CD4-positive, CD25-positive, alpha-beta regulatory T cell (primary cell): ENCODE data around the gene GARIN1A. TPM values are rescaled to one million over a fixed set of nuclear protein-coding genes. Genes with fewer than 3 reads are reported as not detected.

Source experiments
- ATAC-seq, 2 donors: fragments of 150-1000 bp; cut with Tn5 transposase; one replicate each; pipeline ENCODE4 v1.10.0; 2021; ENCODE audit warnings: low read depth in 2 of 2, moderate number of reproducible peaks in 2 of 2, moderate library complexity in 1 of 2
- DNase-seq, 3 donors: peaks; one replicate each; pipeline versions ENCODE4 v3.0.0 to v3.0.0-alpha.2; 2012 to 2022; ENCODE audit warnings: mixed read lengths in 1 of 3
- H3K27ac ChIP-seq: one replicate; pipeline ENCODE4 v1.7.0; 2013; ENCODE audit warnings: mild to moderate bottlenecking, low read length; ENCODE audit not compliant: insufficient read depth, poor library complexity, severe bottlenecking
- H3K27me3 ChIP-seq: one replicate; pipeline ENCODE4 v1.7.0; 2013; ENCODE audit warnings: low read length; ENCODE audit not compliant: control insufficient read depth, insufficient read depth
- H3K36me3 ChIP-seq: one replicate; pipeline ENCODE4 v1.7.0; 2013; ENCODE audit warnings: mild to moderate bottlenecking, low read length, moderate library complexity; ENCODE audit not compliant: control insufficient read depth, insufficient read depth
- H3K4me1 ChIP-seq: 2 replicates; pipeline ENCODE4 v1.7.0; 2013; ENCODE audit warnings: mild to moderate bottlenecking, low read length; ENCODE audit not compliant: insufficient read depth, control insufficient read depth, poor library complexity, severe bottlenecking
- H3K4me3 ChIP-seq: one replicate; pipeline ENCODE4 v1.7.0; 2013; ENCODE audit warnings: low read depth, mild to moderate bottlenecking, low read length, moderate library complexity
- H3K9me3 ChIP-seq, 2 experiments: 1 replicate in 1 of 2; 2 replicates in 1 of 2; pipeline ENCODE4 v1.7.0; 2013; ENCODE audit warnings: low read length in 2 of 2, mild to moderate bottlenecking in 1 of 2, moderate library complexity in 1 of 2; ENCODE audit not compliant: control insufficient read depth in 2 of 2
- H3K27ac Mint-ChIP-seq, 3 donors: one replicate each; pipeline ENCODE4 v1.8.0; 2020 to 2022; ENCODE audit warnings: mild to moderate bottlenecking in 3 of 3, mixed read lengths in 3 of 3, moderate library complexity in 2 of 3
- H3K27me3 Mint-ChIP-seq: one replicate; pipeline ENCODE4 v1.8.0; 2022; ENCODE audit warnings: mild to moderate bottlenecking, mixed read lengths
- H3K36me3 Mint-ChIP-seq: one replicate; pipeline ENCODE4 v1.8.0; 2020; ENCODE audit warnings: mixed read lengths
- H3K4me1 Mint-ChIP-seq, 4 donors: one replicate each; pipeline ENCODE4 v1.8.0; 2020 to 2022; ENCODE audit warnings: mixed read lengths in 4 of 4, mild to moderate bottlenecking in 1 of 4
- H3K4me3 Mint-ChIP-seq, 4 donors: one replicate each; pipeline ENCODE4 v1.8.0; 2020 to 2022; ENCODE audit warnings: mild to moderate bottlenecking in 4 of 4, mixed read lengths in 4 of 4, moderate library complexity in 3 of 4
- H3K9me3 Mint-ChIP-seq, 7 donors: one replicate each; pipeline ENCODE4 v1.8.0; 2020 to 2022; ENCODE audit warnings: mixed read lengths in 7 of 7, mild to moderate bottlenecking in 3 of 7, moderate library complexity in 2 of 7
- polyA plus RNA-seq, 4 donors: library from polyadenylated mRNA; unstranded; fragments of 300-500 nt; fragmentation: Illumina TruSeq; gene quantifications; one replicate each; pipeline ENCODE4 v1.2.3, GENCODE V29; 2021
- total RNA-seq: library from RNA; stranded (reverse); gene quantifications from one replicate; pipeline ENCODE4 v1.2.3, GENCODE V29; 2022

Gene GARIN1A
- total and polyA plus RNA-seq, 5 donors from 2014 or later, result 0.14 to 1.9 TPM; not detected in 3

GRCh38 chr7:128705891-128706333 is 33.8 kb downstream of the GARIN1A start:
- H3K27ac ChIP-seq, result no peak overlapping the region
- Mint-ChIP-seq H3K9me3 (peaks cover 0 to 7% (median 0%) of the 10 kb centered on the region in 7 donors), H3K4me1 (no peaks in the 10 kb centered on the region), H3K4me3 (no peak overlapping the region), H3K36me3 (no peaks in the 10 kb centered on the region), H3K27me3 (peaks cover 34% of the 10 kb centered on the region), H3K27ac (no peak overlapping the region)
- DNase-seq (no peak), ATAC-seq (no peak)
- peaks cover 8% of the 10 kb centered on the region for H3K27me3 ChIP-seq
- no peak overlapping the region for H3K4me3 ChIP-seq
- H3K9me3 ChIP-seq, result no peaks in the 10 kb centered on the region
- no peaks in the 10 kb centered on the region for H3K36me3 ChIP-seq
- no peaks in the 10 kb centered on the region for H3K4me1 ChIP-seq

DNA sequence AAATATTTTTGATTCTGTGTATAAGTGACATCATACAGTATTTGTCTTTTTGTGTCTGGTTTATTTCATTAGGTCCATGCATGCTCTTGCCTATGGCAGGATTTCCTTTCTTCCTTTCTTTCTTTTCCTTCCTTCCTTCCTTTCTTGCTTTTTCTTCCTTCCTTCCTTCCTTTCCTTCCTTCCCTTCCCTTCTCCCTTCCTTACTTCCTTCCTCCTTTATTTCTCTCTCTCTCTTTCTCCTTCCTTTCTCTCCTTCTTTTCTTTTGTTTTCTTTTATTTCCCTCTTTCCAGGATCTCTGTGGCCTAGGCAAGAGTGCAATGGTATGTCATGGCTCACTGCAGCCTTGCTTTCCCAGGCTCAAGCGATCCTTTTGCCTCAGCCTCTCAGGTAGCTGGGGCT is 35.7 kb downstream of the GARIN1A start:
- DNase-seq (no peak), ATAC-seq (no peak)
- Mint-ChIP-seq H3K9me3 (peaks cover 0 to 7% (median 0%) of the 10 kb centered on the region in 7 donors), H3K27ac (no peak overlapping the region), H3K36me3 (no peaks in the 10 kb centered on the region), H3K4me1 (no peaks in the 10 kb centered on the region), H3K4me3 (no peak overlapping the region), H3K27me3 (peaks cover 30% of the 10 kb centered on the region)
- Histone ChIP-seq H3K36me3 (no peaks in the 10 kb centered on the region), H3K27me3 (peaks cover 4% of the 10 kb centered on the region), H3K4me1 (no peaks in the 10 kb centered on the region), H3K4me3 (no peak overlapping the region), H3K27ac (no peak overlapping the region), H3K9me3 (no peaks in the 10 kb centered on the region)

DNA sequence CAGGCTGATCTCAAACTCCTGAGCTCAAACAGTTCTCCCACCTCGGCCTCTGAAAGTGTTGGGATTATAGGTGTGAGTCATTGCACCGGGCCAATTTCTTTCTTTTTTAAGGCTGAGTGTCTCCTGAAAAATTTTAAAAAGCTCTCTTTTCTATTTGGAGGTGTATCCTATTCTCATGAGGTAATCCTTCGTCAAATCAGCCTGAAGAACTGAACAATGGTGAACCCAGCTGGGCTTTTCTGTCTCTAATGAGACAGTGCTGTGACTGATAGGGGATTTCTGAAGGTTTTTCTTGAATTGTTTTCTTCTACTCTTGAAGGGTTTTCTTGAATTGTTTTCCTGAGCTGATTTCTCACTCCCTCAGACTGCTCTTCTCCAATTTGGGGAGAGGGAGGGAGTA is 36.1 kb downstream of the GARIN1A start:
- no peaks in the 10 kb centered on the region for H3K9me3 ChIP-seq
- ATAC-seq, result no peak
- H3K27ac Mint-ChIP-seq, result no peak overlapping the region
- peaks cover 28% of the 10 kb centered on the region for H3K27me3 Mint-ChIP-seq
- no peaks in the 10 kb centered on the region for H3K4me1 Mint-ChIP-seq
- DNase-seq, result no peak
- H3K4me3 Mint-ChIP-seq, result no peak overlapping the region
- no peak overlapping the region for H3K4me3 ChIP-seq
- peaks cover 0 to 7% (median 0%) of the 10 kb centered on the region in 7 donors for H3K9me3 Mint-ChIP-seq
- H3K27ac ChIP-seq, result no peak overlapping the region
- H3K4me1 ChIP-seq, result no peaks in the 10 kb centered on the region
- peaks cover 5% of the 10 kb centered on the region for H3K27me3 ChIP-seq
- H3K36me3 Mint-ChIP-seq, result no peaks in the 10 kb centered on the region
- H3K36me3 ChIP-seq, result no peaks in the 10 kb centered on the region

- Mint-ChIP-seq H3K4me1 (no peaks in the 10 kb centered on the region), H3K4me3 (no peak overlapping the region), H3K36me3 (no peaks in the 10 kb centered on the region), H3K9me3 (peaks cover 0 to 7% (median 0%) of the 10 kb centered on the region in 7 donors), H3K27ac (no peak overlapping the region), H3K27me3 (peaks cover 33% of the 10 kb centered on the region)
- no peak overlapping the region for H3K4me3 ChIP-seq
- no peak overlapping the region for H3K27ac ChIP-seq
- no peaks in the 10 kb centered on the region for H3K36me3 ChIP-seq
- no peaks in the 10 kb centered on the region for H3K4me1 ChIP-seq
- no peaks in the 10 kb centered on the region for H3K9me3 ChIP-seq
- peaks cover 5% of the 10 kb centered on the region for H3K27me3 ChIP-seq
- DNase-seq (no peak), ATAC-seq (no peak)
Measured at GRCh38 chr7:128708824-128709223, 36.7 kb downstream of the GARIN1A start.

- no peaks in the 10 kb centered on the region for H3K36me3 Mint-ChIP-seq
- no peak for ATAC-seq
Measured at GRCh38 chr7:128710481-128710880, 38.4 kb downstream of the GARIN1A start.

GRCh38 chr7:128713794-128714193 is 41.7 kb downstream of the GARIN1A start:
- H3K4me1 Mint-ChIP-seq, result no peaks in the 10 kb centered on the region
- Histone ChIP-seq H3K4me3 (no peak overlapping the region), H3K9me3 (no peaks in the 10 kb centered on the region), H3K36me3 (no peaks in the 10 kb centered on the region), H3K4me1 (no peaks in the 10 kb centered on the region), H3K27me3 (peaks cover 10% of the 10 kb centered on the region), H3K27ac (no peak overlapping the region)
- no peak overlapping the region for H3K27ac Mint-ChIP-seq
- ATAC-seq (no peak), DNase-seq (no peak)
- H3K27me3 Mint-ChIP-seq, result peaks cover 53% of the 10 kb centered on the region
- H3K4me3 Mint-ChIP-seq, result no peak overlapping the region
- peaks cover 0 to 2% (median 0%) of the 10 kb centered on the region in 7 donors for H3K9me3 Mint-ChIP-seq
- no peaks in the 10 kb centered on the region for H3K36me3 Mint-ChIP-seq

More at GRCh38 chr7:128710481-128710880, 38.4 kb downstream of the GARIN1A start:
- H3K9me3 ChIP-seq, result no peaks in the 10 kb centered on the region
- no peaks in the 10 kb centered on the region for H3K4me1 Mint-ChIP-seq
- no peak overlapping the region for H3K27ac ChIP-seq
- H3K27ac Mint-ChIP-seq, result peak overlapping the region in 1 of 3 donors; percentile 33
- peaks cover 0 to 7% (median 0%) of the 10 kb centered on the region in 7 donors for H3K9me3 Mint-ChIP-seq
- no peaks in the 10 kb centered on the region for H3K36me3 ChIP-seq
- no peak for DNase-seq
- no peak overlapping the region for H3K4me3 Mint-ChIP-seq
- H3K27me3 ChIP-seq, result peaks cover 10% of the 10 kb centered on the region
- no peaks in the 10 kb centered on the region for H3K4me1 ChIP-seq
- H3K27me3 Mint-ChIP-seq, result peaks cover 44% of the 10 kb centered on the region
- no peak overlapping the region for H3K4me3 ChIP-seq

DNA sequence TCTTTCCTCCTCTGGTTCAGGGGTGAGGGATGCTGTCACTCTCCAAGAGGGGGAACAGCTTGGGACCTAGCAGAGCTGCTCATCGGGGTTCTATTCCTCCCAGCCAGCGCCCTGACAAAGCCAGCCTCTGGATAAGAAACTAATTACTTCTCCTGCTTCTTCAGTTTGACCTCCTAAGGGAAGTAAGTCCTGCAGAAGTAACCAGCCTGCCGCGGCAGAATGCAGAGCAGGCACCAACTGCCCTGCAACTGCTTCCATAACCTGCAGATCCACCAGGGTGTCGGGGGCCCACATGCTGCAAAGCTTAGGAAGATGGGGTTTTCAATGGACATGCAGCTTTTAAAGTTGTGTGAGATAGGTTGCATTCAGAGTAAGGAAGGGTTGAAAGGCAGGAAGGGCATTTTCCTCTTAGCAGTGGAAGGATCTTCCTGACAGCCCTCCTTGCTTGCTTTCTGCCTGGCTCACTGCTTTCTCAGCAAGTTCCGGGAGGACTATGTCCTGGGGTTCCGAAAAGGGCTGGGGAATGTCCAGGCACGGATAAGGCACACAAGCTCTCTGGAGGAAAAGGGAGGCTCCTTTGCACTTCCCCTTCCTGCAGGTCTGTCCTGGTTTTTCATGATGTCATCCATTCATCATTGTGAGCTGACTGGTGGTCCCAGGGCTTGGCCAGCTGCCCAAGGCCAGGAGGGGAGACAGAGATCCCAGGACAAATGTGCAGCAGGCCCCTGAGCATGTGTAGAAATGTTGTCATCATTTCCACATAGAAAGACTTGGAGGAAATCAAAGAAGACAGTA is 42.8 kb downstream of the GARIN1A start:
- peaks cover 10% of the 10 kb centered on the region for H3K27me3 ChIP-seq
- no peak overlapping the region for H3K27ac ChIP-seq
- no peak overlapping the region for H3K27ac Mint-ChIP-seq
- H3K4me1 Mint-ChIP-seq, result no peaks in the 10 kb centered on the region
- DNase-seq (no peak), ATAC-seq (no peak)
- no peaks in the 10 kb centered on the region for H3K36me3 Mint-ChIP-seq
- H3K9me3 ChIP-seq, result no peaks in the 10 kb centered on the region
- H3K4me3 Mint-ChIP-seq, result no peak overlapping the region
- no peaks in the 10 kb centered on the region for H3K36me3 ChIP-seq
- peaks cover 58% of the 10 kb centered on the region for H3K27me3 Mint-ChIP-seq
- H3K9me3 Mint-ChIP-seq, result no peaks in the 10 kb centered on the region
- no peaks in the 10 kb centered on the region for H3K4me1 ChIP-seq
- H3K4me3 ChIP-seq, result no peak overlapping the region
